NAMALWA (cell line): Measurements from ENCODE around the gene STRC.
A peak's percentile ranks its signal among the peaks of the same experiment; 100 is the strongest.
"Not testable (repeated sequence)": the region's sequence is repeated elsewhere in the genome, so short reads cannot be mapped to it uniquely, and the experiment has no call there.

Source experiments
- DNase-seq: peaks from one replicate; pipeline ENCODE4 v3.0.0-alpha.2; 2015; ENCODE audit warnings: low spot score

Gene STRC

DNA sequence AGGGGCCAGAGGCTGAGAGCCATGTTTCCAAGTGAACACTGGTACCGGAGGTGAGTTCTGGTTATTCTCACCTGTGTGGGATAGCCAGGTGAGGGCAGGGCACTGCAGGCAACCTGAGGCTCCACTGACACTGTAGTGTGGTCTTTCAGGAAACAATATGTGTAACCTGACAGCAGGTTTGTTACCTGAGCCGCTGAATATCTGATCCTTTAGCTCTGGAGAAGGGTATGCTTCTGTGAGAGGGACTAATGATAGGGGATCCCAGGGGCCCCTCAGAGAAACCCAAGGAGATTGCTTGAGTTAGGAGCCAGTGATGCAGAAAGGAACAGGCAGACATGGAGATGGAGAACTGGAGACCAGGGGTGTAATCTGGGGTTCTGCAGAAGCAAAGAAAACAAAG lies at the start of gene STRC:
TSS of gene STRC (minus strand) at position 101 of the 400 bp plus-strand sequence. CDS start at position 23, 78 bp downstream.
- DNase-seq: not testable (repeated sequence)

DNA sequence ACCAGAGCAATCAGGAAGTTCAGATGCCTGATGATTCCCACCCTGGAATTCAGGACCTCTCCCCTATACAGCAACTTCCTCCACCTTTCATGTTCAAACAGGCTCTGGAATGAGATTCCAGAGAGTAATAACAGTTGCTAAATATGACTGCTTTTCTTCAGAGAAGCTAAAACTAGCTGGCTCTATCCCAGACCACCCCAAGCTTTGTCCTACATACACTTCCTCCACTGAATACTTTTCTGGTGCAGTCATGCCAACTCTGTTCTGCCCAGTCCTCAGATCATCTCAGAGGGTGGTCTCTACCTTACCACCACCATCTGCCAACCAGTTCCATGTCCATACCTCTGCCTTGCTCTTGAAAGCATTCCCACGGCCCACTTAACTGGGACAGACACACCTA lies 47.6 kb upstream of the STRC start:
- not testable (repeated sequence) for DNase-seq

DNA sequence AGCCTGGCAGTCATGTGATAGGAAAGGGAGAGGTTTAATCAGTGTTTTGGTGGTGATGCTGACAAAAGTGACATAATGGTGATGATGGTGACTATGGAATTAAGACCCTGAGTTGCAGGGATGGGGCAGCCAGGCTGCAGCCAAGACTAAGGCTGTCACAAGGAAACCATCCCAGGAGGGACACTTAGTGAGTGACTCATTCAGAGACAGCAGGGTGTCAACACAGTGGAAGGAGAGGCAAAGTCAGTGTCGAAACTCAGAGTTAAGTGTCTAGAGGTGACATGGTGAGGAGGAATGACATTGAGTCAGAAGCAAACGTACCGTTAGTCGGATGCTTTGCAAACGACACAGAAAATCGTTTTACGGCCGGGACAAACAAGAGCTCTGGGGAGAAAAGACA lies 44.7 kb upstream of the STRC start:
- not testable (repeated sequence) for DNase-seq

DNA sequence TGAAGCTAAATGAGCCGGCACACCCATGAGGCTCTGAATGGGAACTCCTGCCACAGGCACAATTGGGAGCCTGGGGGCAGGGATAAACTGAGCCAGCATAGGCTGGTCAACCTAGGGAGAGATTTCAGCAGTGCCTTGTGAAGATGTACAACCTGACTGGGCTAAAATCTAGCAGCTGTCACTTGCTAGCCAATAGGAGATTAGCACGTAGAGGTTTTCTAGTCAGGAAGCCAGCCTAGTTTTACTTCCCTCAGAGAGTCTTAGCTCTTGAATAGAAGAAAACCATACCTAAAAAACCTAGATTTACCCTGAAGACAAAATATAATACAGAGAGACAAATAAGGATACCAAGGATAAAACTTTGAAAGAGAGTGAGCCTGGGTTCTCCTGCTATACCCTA lies 43.7 kb upstream of the STRC start:
- DNase-seq: not testable (repeated sequence)

DNA sequence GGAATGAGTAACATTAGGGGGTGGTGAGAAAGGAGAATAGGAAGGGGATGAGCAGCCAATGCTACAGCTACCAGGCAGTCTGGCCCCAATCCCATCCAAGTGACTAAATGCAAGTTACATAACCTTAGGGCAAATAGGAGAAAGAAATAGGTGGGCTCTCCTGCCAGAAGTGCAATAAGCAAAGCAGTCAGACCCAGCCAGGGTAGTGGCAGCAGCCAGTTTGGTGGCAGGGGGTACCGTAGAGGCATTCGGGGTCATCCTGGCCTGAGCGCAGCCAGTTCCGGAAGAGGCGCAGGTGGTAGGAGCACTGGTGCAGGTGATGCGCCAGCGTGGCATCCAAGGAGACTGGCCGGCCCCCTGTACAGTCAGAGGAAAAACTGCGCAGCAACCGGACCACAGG lies 41.1 kb upstream of the STRC start:
- DNase-seq: not testable (repeated sequence)

DNA sequence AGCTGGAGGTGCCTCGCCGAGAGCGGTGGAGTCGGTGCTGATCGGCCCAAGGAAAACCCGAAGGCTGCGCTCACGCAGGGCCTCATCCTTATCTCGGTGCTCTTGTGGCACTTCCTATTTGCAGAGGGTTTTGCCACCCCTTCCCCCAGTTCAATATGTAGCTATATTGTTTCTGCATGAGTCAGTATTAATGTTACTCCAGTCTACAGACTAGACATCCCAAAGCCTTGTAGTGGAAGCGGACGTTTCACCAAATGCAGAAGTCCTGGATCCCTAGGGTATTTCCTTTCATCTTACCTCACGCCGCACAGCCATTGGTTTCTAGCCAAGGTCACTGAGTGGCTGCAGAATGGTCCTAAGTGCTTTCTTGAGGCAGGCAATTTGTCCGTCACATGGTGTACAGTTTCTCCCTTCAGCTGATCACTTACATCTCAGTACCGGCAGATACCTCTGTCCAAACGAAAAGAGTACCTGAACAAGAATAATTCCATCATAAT lies 30.9 kb upstream of the STRC start:
- DNase-seq: not testable (repeated sequence)

DNA sequence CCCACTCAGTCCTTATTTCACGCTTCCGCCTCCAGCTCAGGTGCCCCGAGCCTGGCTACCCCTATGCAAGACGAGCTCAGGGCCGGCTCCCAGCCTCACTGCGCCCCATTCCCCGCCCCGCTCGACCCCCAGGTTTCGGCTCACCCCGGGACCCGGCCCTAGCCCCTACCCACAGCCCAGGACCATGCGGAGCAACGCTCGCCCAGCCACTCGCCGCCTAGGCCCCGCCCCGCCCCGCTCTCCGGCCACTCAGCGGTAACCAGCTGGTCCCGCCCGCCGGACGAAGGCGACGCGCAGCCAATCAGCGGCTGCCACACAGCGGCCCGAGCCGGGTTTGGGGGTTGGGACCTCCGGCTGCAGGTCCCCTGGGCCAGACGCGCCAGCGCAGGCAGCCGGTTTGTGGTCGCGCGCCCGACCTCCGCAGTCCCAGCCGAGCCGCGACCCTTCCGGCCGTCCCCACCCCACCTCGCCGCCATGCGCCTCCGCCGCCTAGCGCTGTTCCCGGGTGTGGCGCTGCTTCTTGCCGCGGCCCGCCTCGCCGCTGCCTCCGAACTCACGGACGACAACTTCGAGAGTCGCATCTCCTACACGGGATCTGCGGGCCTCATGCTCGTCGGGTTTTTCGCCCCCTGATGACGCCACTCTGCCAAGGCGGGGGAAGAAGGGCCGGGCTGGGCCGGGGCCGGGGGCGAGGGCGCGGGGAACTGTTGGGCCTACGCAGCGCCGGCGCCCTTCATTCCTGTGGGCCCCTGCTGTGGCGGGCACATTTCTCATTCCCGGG lies 30.2 kb upstream of the STRC start, which contains the start of gene CATSPER2:
TSS of gene CATSPER2 (minus strand) at position 196 of the 781 bp plus-strand sequence. CDS start 783 bp downstream, outside the sequence.
- no peak for DNase-seq

DNA sequence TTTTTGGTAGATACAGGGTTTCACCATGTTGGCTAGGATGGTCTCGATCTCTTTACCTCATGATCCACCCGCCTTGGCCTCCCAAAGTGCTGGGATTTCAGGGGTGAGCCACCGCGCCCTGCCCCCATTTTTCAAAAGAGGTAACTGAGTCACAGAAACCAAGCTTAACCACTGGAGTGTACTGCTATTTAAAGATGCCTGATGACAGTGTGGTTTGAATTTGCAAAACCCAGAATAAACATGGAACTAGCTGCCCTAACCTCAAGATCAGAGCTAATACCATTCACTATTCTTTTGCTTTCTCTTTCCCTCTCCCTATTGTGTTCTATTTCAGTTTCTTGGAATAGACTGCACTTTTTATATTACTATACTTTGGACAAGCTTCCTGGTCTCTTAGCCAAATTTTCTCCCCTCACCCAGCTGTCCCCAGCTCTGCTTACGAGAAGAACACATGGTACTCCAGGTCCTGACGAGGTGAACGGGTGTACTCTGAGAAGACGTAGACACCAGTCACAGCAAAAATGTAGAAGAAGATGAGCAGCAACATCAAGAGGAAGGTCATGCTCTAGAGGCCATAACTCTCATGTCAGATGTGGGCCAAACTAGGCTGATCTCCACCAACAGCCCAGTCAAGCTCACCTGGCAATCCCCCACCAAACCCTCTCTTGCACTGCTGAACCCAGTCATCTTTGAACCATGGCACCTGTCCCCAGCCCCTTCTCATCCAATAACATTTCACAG lies 20.0 kb upstream of the STRC start:
- DNase-seq: not testable (repeated sequence)

DNA sequence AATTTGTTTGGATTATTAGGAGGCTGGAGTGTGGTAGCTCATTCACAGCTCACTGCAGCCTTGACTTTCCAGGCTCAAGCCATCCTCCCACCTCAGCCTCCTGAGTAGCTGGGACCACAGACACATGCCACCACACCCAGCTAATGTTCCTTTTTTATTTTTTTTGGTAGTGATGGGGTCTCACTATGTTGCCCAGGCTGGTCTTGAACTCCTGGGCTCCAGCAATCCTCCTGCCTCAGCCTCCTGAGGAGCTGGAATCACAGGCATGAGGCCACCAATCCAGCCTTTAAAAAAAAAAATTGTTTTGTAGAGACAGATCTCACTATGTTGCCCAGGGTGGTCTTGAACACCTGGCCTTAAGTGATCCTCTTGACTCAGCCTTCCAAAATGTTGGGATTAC lies 8.3 kb upstream of the STRC start:
- not testable (repeated sequence) for DNase-seq

DNA sequence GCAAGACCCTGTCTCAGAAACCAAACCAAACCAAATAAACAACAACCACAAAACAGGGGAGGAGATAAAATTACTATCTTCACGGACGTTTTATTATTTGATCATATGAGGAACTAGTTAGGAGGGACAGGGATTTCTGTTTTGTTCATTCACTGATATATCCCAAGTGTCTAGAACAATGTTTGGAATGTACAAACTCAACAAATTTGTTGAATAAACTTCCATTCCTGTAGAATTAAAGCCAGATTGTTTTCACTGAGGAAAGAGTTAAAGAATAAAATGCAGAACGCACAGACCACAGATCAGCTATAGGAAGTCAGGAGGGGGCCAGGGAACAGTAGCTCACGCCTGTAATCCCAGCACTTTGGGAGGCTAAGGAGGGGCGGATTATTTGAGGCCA lies 6.5 kb upstream of the STRC start:
- DNase-seq: no peak

DNA sequence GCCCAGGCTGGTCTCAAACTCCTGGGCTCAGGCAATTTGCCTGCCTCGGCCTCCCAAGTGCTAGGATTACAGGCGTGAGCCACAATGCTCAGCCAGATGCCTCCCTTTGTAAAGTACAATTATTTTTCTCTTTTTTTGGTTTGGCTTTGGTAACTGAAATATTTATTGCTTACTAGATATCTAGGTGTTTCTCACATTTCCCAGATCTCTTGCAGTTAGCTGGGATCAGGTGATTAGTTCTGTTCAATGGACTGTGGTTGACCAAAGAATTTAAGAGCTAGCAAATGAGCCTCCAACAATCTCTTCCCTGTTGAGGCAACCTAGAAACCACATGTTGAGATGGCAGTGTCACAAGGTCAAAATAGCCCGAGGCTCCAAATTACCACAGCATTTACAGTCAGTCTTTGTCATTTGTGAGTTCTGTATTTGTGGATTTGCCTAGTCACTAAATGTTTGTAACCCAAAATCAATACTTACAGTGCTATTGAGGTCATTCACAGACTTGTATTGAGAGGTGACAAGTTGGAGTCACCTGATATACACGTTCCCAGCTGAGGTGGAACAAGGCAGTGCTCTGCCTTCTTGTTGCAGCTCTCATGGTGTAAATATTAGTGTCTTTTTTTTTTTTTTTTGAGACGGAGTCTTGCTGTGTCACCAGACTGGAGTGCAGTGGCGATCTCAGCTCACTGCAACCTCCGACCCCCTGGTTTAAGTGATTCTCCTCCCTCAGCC lies 3.6 kb upstream of the STRC start:
- not testable (repeated sequence) for DNase-seq

DNA sequence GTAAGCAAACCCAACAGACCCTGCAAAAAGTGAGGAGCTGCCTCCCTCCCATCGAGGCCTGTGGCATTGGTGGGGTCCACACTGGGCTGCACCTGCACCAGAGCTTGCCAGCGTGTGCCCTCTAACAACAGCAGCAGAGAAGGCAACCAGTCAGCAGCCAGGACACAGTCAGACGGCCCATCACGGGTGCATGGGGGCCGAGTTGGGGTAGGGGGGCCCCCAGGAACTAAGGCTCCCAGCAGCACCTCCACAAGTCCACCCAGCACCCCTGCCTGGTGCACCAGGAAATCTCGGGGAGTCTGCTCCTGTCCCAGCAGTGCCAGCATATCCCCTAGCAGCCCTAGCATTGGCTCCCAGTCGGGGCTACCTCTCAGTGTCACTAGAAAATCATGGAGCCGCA lies 850 bp downstream of the STRC start:
- not testable (repeated sequence) for DNase-seq

DNA sequence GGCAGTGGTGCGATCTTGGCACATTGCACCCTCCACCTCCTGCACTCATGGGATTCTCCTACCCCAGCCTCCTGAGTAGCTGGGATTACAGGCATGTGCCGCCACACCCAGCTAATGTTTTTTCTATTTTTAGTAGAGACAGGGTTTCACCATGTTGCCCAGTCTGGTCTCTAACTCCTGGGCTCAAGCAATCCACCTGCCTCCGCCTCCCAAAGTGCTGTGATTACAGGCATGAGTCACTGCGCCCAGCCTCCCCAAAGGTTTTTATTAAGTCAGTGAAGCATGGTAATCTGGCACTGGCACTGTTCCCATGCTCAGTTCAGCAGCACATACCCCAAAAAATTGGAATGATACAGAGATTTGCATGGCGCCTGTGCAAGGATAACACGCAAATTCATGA lies 16.4 kb downstream of the STRC start:
- peak; percentile 1 for DNase-seq

DNA sequence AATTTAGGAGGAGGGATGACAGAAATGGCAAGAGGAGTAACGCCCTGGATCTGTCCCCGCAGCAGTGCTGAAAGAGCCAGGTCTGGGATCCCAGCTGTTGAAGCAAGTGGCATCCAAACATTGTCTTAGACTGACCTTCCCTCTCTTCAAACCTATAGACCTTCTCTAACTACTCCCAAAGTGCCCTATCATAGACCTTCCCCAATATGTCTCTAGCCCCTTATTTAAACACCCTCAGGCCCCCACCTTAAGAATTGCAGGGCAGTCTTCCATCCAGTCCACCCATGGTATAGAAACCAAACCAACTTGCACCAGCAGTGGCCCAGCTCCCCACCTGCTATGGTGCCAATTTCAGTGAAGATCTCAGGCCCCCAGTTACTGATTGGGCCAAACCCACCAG lies 18.4 kb downstream of the STRC start:
- DNase-seq: not testable (repeated sequence)

DNA sequence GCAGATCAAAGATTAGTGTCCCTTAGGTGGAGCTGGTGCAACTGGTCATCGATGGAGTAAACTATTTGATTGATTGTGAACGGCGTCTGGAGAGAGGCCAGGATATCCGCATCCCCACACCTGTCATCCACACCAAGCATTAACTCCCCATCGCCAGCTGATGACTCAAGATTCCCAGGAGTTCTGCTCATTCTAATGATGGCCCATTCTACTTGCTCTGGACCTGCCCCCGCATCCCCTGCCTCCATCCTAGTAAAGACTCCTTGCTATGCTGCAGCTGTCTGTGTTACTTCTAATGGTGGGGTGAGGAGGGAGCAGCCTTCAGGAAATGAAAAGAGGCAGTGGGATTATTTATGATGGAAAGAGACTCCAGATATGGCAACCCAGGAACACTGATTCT lies 19.5 kb downstream of the STRC start:
- DNase-seq: not testable (repeated sequence)

DNA sequence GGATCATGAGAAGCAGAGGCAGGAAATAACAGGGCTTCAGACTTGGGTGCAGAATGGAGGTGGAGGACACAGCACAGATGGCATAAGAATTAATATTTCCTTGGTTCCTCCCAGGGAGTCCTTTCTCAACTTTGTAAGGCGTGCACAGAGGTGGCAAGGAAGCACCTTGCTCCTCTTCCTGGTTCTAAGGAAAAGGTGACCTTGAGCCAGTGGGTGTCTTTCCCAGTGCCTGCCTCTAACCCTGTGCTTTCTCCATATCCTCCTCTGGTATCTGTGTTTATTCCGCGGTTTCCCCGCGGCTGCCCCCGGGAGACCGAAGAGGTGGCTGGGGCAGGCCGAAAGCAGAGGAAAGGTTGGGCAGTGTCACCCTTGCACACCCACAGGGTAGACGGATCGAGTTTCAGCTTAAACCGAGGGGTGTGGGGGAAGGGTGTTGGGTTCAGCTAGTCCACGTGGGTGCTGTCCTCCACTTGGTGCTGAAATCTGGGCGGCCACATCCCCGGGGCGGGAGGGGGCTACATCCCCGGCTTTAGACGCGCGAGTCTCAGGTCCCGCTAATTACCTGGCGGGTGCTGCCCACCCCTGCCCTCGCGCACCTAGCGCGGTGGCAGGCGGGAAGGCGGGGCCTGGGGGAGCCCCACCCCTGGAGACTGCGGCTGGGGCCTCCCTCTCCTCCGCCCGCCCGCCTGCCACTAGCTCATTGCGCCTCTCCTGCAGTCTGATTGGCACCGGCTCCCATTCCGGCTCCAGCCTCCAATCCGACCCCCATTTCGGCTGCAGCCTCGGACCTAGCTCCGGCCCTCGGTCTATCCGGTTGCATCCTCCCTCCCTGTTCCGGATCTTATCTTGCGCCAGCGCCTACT lies 25.0 kb downstream of the STRC start, which contains the start of gene CKMT1B:
TSS of gene CKMT1B (plus strand) at position 700 of the 863 bp plus-strand sequence. CDS start 192 bp downstream, outside the sequence.
- not testable (repeated sequence) for DNase-seq

DNA sequence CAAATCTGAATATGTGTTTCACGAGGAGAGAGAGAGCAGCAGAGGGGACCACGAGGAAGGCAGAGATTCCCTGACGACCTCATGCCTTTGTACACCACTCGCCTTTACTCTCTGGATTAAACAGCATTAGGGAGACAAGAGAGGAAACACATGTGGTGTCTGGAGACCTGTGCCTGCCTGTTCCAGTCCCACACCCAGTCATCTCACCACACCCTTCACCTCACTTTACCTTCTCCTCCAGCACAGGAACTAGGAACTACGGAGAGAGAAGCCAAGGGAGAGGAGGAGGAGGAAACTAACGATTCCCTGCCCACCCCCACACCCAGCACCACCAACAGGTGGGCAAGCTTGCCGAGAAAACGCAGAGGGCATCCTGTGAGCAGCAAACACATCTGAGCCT lies 25.8 kb downstream of the STRC start:
- not testable (repeated sequence) for DNase-seq

DNA sequence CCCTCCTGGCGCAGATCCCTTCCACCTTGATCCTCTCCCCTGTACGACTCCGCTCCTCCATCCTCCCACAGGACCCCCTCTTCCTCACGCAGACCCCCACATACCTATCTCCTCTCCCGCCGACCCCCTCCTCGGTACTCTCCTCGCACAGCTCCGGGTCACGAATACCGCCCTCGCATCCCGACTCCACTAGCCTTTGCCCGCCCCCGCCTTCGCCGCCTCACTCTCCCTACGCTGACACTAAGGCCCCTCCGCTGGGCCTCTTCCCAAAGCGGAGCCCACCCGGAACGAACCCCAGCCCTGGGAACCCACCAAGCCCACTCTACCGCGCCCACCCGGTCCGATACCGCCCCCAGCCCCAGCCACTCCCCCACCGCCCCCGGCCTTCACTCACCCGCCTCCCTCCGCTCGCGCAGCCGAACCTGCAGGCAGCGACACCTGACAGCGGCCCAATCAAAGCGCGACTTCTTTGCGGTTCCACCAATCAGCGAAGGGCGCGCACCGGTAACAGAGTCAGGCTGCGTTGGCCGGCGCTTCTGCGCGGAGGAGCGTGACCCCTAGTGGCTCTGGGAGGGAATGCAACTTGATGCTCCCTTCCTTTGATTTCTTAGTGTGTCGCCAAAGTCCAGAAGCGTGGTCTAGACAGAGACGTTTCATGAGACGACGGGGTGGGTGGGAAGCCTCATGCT lies 28.7 kb downstream of the STRC start, which contains the start of gene PPIP5K1:
TSS of gene PPIP5K1 (minus strand) at position 431 of the 689 bp plus-strand sequence. CDS start 5,704 bp downstream, outside the sequence.
- not testable (repeated sequence) for DNase-seq

DNA sequence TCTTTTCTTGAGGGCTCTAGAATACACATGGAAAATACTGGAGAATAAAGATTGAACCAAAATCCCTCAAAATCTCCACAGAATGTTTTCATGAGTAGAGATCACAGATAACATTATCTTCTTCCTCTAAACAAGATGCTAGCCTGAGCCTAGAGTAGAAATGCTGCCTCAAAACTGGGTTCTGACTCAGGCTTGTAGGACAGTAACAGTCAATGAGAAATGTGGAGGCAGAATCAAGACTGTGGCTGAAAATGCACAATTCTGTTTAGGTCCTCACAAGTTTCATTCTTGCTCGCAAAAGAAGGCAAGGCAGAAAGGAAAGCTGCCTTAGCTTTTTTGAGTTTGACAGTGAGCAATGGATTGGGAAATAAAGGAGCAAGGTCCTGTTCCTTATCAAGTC lies 44.0 kb downstream of the STRC start:
- not testable (repeated sequence) for DNase-seq

DNA sequence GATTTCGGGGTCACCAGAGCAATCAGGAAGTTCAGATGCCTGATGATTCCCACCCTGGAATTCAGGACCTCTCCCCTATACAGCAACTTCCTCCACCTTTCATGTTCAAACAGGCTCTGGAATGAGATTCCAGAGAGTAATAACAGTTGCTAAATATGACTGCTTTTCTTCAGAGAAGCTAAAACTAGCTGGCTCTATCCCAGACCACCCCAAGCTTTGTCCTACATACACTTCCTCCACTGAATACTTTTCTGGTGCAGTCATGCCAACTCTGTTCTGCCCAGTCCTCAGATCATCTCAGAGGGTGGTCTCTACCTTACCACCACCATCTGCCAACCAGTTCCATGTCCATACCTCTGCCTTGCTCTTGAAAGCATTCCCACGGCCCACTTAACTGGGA lies 52.0 kb downstream of the STRC start:
- DNase-seq: not testable (repeated sequence)
